ENCODE measurements around the gene CDKAL1.

The CDKAL1 gene

DNA sequence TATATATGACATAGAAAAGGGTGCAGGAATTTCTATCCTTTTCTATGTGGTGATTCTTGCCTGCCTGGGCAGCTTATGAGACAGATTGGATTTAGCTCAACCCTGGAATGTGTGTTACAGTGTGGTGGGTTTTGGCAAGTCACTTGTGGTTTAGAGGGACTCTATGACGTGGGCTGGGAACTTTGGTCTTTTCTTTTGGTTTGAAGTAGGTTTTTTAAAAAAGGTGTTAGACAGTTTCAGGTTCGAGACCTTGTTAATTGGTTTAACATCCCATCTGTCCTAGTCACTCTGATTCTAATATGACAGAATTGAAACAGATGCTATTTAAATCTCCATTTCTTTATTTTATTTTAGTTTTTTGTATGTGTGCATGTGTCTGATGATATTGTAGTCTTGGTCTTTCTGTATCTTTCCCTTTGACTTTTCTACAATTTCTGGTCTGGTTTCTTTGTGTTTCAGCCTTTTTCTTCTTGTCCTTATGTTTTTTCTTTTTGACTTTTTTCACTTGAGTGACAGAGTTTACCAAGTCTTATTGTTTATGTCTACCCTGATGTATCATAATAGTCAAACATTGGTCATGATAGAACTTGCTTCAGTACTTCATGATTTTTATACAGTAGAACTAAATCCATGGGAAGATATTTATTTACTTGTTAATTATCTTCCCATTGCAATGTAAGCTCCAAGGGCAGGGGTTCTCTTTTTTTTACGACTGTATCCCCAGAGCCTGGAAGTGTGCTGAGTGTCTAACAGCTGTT is 174.3 kb downstream of the CDKAL1 start:
- no peak overlapping the region for H3K4ac ChIP-seq (ENCODE audit: low read depth, low read length)
- H3K4me2 ChIP-seq (ENCODE audit: low read length): no peak overlapping the region
- H3K79me2 ChIP-seq (ENCODE audit: control insufficient read depth, insufficient read depth, low read length): no peaks in the 10 kb centered on the region
- H3K79me1 ChIP-seq (ENCODE audit: low read length): no peaks in the 10 kb centered on the region
- H3K18ac ChIP-seq (ENCODE audit: low read length): no peak overlapping the region
- H2BK15ac ChIP-seq (replicated peaks; ENCODE audit: low read depth): no peak overlapping the region
- H4K8ac ChIP-seq (ENCODE audit: low read depth, low read length): no peak overlapping the region
- H3K4me3 ChIP-seq (ENCODE audit: low read length): no peak overlapping the region
- no peaks in the 10 kb centered on the region for H3K27me3 ChIP-seq (ENCODE audit: insufficient read depth, low read length, poor library complexity)
- H4K5ac ChIP-seq (ENCODE audit: low read length): no peak overlapping the region
- peak; percentile 19 for DNase-seq
- no peaks in the 10 kb centered on the region for H3K36me3 ChIP-seq (ENCODE audit: control insufficient read depth, insufficient read depth, low read length)
- H2BK5ac ChIP-seq (ENCODE audit: low read length): no peak overlapping the region
- no peak overlapping the region for H2AK5ac ChIP-seq (ENCODE audit: low read length)
- no peak overlapping the region for H3K23ac ChIP-seq (ENCODE audit: low read length)
- peaks cover 6% of the 10 kb centered on the region for H3K4me1 ChIP-seq (ENCODE audit: control insufficient read depth, low read depth, low read length)
- no peak overlapping the region for H2BK120ac ChIP-seq (ENCODE audit: low read depth, low read length)
- WGBS (ENCODE audit: extremely low coverage, insufficient coverage, low lambda C conversion rate): no CpG with 5 or more reads among the region's 3 CpGs
- H3K56ac ChIP-seq (ENCODE audit: low read length): no peak overlapping the region
- no peak overlapping the region for H3K27ac ChIP-seq (ENCODE audit: low read depth, low read length)
- no peak overlapping the region for H3K9ac ChIP-seq (ENCODE audit: low read length)

- Histone ChIP-seq H2AK5ac (ENCODE audit: low read length) (no peak overlapping the region), H3K27me3 (ENCODE audit: insufficient read depth, low read length, poor library complexity) (no peaks in the 10 kb centered on the region), H3K36me3 (ENCODE audit: control insufficient read depth, insufficient read depth, low read length) (no peaks in the 10 kb centered on the region), H3K4me3 (ENCODE audit: low read length) (no peak overlapping the region), H3K79me1 (ENCODE audit: low read length) (no peaks in the 10 kb centered on the region), H2BK15ac (replicated peaks; ENCODE audit: low read depth) (no peak overlapping the region), H3K4me2 (ENCODE audit: low read length) (no peak overlapping the region), H3K4me1 (ENCODE audit: control insufficient read depth, low read depth, low read length) (peaks cover 6% of the 10 kb centered on the region), H3K4ac (ENCODE audit: low read depth, low read length) (no peak overlapping the region), H4K5ac (ENCODE audit: low read length) (no peak overlapping the region), H3K23ac (ENCODE audit: low read length) (no peak overlapping the region), H3K18ac (ENCODE audit: low read length) (no peak overlapping the region), H3K79me2 (ENCODE audit: control insufficient read depth, insufficient read depth, low read length) (no peaks in the 10 kb centered on the region), H2BK5ac (ENCODE audit: low read length) (no peak overlapping the region), H3K9ac (ENCODE audit: low read length) (no peak overlapping the region), H3K27ac (ENCODE audit: low read depth, low read length) (no peak overlapping the region), H3K56ac (ENCODE audit: low read length) (no peak overlapping the region), H4K8ac (ENCODE audit: low read depth, low read length) (no peak overlapping the region), H2BK120ac (ENCODE audit: low read depth, low read length) (no peak overlapping the region)
- DNase-seq: no peak
- no CpG with 5 or more reads among the region's 2 CpGs for WGBS (ENCODE audit: extremely low coverage, insufficient coverage, low lambda C conversion rate)
Observed at GRCh38 chr6:20709451-20709850, 175.2 kb downstream of the CDKAL1 start.

- no peak overlapping the region for H4K8ac ChIP-seq (ENCODE audit: low read depth, low read length)
- no peak overlapping the region for H2AK5ac ChIP-seq (ENCODE audit: low read length)
- H3K18ac ChIP-seq (ENCODE audit: low read length): no peak overlapping the region
- no peak overlapping the region for H3K4me3 ChIP-seq (ENCODE audit: low read length)
- H3K4me1 ChIP-seq (ENCODE audit: control insufficient read depth, low read depth, low read length): peaks cover 6% of the 10 kb centered on the region
- no peak overlapping the region for H2BK15ac ChIP-seq (replicated peaks; ENCODE audit: low read depth)
- no peak overlapping the region for H2BK120ac ChIP-seq (ENCODE audit: low read depth, low read length)
- no peak overlapping the region for H3K56ac ChIP-seq (ENCODE audit: low read length)
- H4K5ac ChIP-seq (ENCODE audit: low read length): no peak overlapping the region
- H3K23ac ChIP-seq (ENCODE audit: low read length): no peak overlapping the region
- no peak overlapping the region for H3K4ac ChIP-seq (ENCODE audit: low read depth, low read length)
- no peak overlapping the region for H3K27ac ChIP-seq (ENCODE audit: low read depth, low read length)
- H3K9ac ChIP-seq (ENCODE audit: low read length): no peak overlapping the region
- H3K79me2 ChIP-seq (ENCODE audit: control insufficient read depth, insufficient read depth, low read length): no peaks in the 10 kb centered on the region
- WGBS (ENCODE audit: extremely low coverage, insufficient coverage, low lambda C conversion rate): no CpG with 5 or more reads among the region's 2 CpGs
- H3K36me3 ChIP-seq (ENCODE audit: control insufficient read depth, insufficient read depth, low read length): no peaks in the 10 kb centered on the region
- no peak for DNase-seq
- H3K79me1 ChIP-seq (ENCODE audit: low read length): no peaks in the 10 kb centered on the region
- H3K4me2 ChIP-seq (ENCODE audit: low read length): no peak overlapping the region
- H2BK5ac ChIP-seq (ENCODE audit: low read length): no peak overlapping the region
- no peaks in the 10 kb centered on the region for H3K27me3 ChIP-seq (ENCODE audit: insufficient read depth, low read length, poor library complexity)
Observed at GRCh38 chr6:20710341-20710740, 176.1 kb downstream of the CDKAL1 start.

- Histone ChIP-seq H3K18ac (ENCODE audit: low read length) (no peak overlapping the region), H3K23ac (ENCODE audit: low read length) (no peak overlapping the region), H3K4ac (ENCODE audit: low read depth, low read length) (no peak overlapping the region), H3K4me1 (ENCODE audit: control insufficient read depth, low read depth, low read length) (peaks cover 6% of the 10 kb centered on the region), H4K8ac (ENCODE audit: low read depth, low read length) (no peak overlapping the region), H3K56ac (ENCODE audit: low read length) (no peak overlapping the region), H2AK5ac (ENCODE audit: low read length) (no peak overlapping the region), H3K4me2 (ENCODE audit: low read length) (no peak overlapping the region), H3K27me3 (ENCODE audit: insufficient read depth, low read length, poor library complexity) (no peaks in the 10 kb centered on the region), H3K9ac (ENCODE audit: low read length) (no peak overlapping the region), H2BK5ac (ENCODE audit: low read length) (no peak overlapping the region), H2BK15ac (replicated peaks; ENCODE audit: low read depth) (no peak overlapping the region), H2BK120ac (ENCODE audit: low read depth, low read length) (no peak overlapping the region), H3K36me3 (ENCODE audit: control insufficient read depth, insufficient read depth, low read length) (no peaks in the 10 kb centered on the region), H3K4me3 (ENCODE audit: low read length) (no peak overlapping the region), H3K27ac (ENCODE audit: low read depth, low read length) (no peak overlapping the region), H4K5ac (ENCODE audit: low read length) (no peak overlapping the region), H3K79me1 (ENCODE audit: low read length) (no peaks in the 10 kb centered on the region), H3K79me2 (ENCODE audit: control insufficient read depth, insufficient read depth, low read length) (no peaks in the 10 kb centered on the region)
- no CpG with 5 or more reads among the region's 1 CpG for WGBS (ENCODE audit: extremely low coverage, insufficient coverage, low lambda C conversion rate)
- no peak for DNase-seq
Observed at GRCh38 chr6:20711518-20711917, 177.3 kb downstream of the CDKAL1 start.

DNA sequence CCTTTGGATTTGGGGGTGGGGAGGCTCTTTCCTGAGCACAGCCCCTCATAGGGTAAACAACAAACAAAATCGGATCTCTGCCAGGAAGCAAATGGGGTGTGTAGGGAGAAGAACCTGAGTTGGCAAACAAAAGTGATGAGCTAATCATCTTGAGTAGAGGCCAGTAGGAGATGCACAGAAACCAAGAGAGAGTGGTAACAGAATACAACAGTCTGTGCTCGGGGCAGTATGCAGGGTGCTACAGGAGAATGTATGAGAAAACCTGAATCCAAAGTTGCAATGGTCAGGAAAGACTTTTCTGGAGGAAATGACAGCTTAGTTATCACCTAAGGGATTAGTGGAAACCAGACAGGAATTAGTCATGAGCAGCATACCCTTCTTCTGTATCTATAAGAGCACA is 177.8 kb downstream of the CDKAL1 start:
- Histone ChIP-seq H3K79me1 (ENCODE audit: low read length) (peaks cover 2% of the 10 kb centered on the region), H3K4me3 (ENCODE audit: low read length) (no peak overlapping the region), H3K23ac (ENCODE audit: low read length) (no peak overlapping the region), H3K4me2 (ENCODE audit: low read length) (no peak overlapping the region), H2BK120ac (ENCODE audit: low read depth, low read length) (no peak overlapping the region), H2BK15ac (replicated peaks; ENCODE audit: low read depth) (no peak overlapping the region), H3K36me3 (ENCODE audit: control insufficient read depth, insufficient read depth, low read length) (no peaks in the 10 kb centered on the region), H4K8ac (ENCODE audit: low read depth, low read length) (no peak overlapping the region), H3K9ac (ENCODE audit: low read length) (no peak overlapping the region), H2BK5ac (ENCODE audit: low read length) (no peak overlapping the region), H2AK5ac (ENCODE audit: low read length) (no peak overlapping the region), H3K18ac (ENCODE audit: low read length) (no peak overlapping the region), H3K4ac (ENCODE audit: low read depth, low read length) (no peak overlapping the region), H3K79me2 (ENCODE audit: control insufficient read depth, insufficient read depth, low read length) (no peaks in the 10 kb centered on the region), H3K4me1 (ENCODE audit: control insufficient read depth, low read depth, low read length) (peaks cover 6% of the 10 kb centered on the region), H4K5ac (ENCODE audit: low read length) (no peak overlapping the region), H3K27ac (ENCODE audit: low read depth, low read length) (no peak overlapping the region), H3K56ac (ENCODE audit: low read length) (no peak overlapping the region), H3K27me3 (ENCODE audit: insufficient read depth, low read length, poor library complexity) (no peaks in the 10 kb centered on the region)
- peak; percentile 50 for DNase-seq
- WGBS (ENCODE audit: extremely low coverage, insufficient coverage, low lambda C conversion rate): no CpG with 5 or more reads among the region's 2 CpGs
